GM18526 (cell line): ENCODE data around the gene DOCK9.

ENCODE experiments used
- POLR2A ChIP-seq: IDR thresholded peaks from 3 replicates; pipeline ENCODE4 v1.6.1; 2011; ENCODE audit not compliant: insufficient read length; ENCODE audit errors: extremely low read depth

Gene DOCK9

GRCh38 chr13:98987275-98987674 is 9.4 kb upstream of the DOCK9 start:
- TF ChIP-seq POLR2A, result no peak

- TF ChIP-seq POLR2A, result no peak
These were observed 8.5 kb upstream of the DOCK9 start for GRCh38 chr13:98986226-98986846.

- no peak for TF ChIP-seq POLR2A
These were observed 7.7 kb upstream of the DOCK9 start for GRCh38 chr13:98985591-98985990.

- no peak for TF ChIP-seq POLR2A
These were observed 7.1 kb upstream of the DOCK9 start for GRCh38 chr13:98984983-98985382.

- TF ChIP-seq POLR2A, result no peak
These were observed 6.3 kb upstream of the DOCK9 start for GRCh38 chr13:98984118-98984517.

- TF ChIP-seq POLR2A, result no peak
These were observed 5.3 kb upstream of the DOCK9 start for GRCh38 chr13:98983182-98983581.

GRCh38 chr13:98981369-98982080 is 3.7 kb upstream of the DOCK9 start:
- TF ChIP-seq POLR2A, result no peak

GRCh38 chr13:98979012-98979660 is 1.3 kb upstream of the DOCK9 start:
- TF ChIP-seq POLR2A, result no peak

GRCh38 chr13:98978280-98978679 is 416 bp upstream of the DOCK9 start:
- TF ChIP-seq POLR2A, result no peak

- no peak for TF ChIP-seq POLR2A
These were observed 923 bp downstream of the DOCK9 start for GRCh38 chr13:98976941-98977340.

- TF ChIP-seq POLR2A, result no peak
These were observed 1.5 kb downstream of the DOCK9 start for GRCh38 chr13:98976338-98976737.

- no peak for TF ChIP-seq POLR2A
These were observed 2.0 kb downstream of the DOCK9 start for GRCh38 chr13:98975822-98976261.

GRCh38 chr13:98974053-98974452 is 3.8 kb downstream of the DOCK9 start:
- no peak for TF ChIP-seq POLR2A

- TF ChIP-seq POLR2A, result no peak
These were observed 5.2 kb downstream of the DOCK9 start for GRCh38 chr13:98972627-98973026.

GRCh38 chr13:98972059-98972458 is 5.8 kb downstream of the DOCK9 start:
- TF ChIP-seq POLR2A, result no peak

- no peak for TF ChIP-seq POLR2A
These were observed 7.5 kb downstream of the DOCK9 start for GRCh38 chr13:98970330-98970729.
